DOHH2 (cell line): Measurements from ENCODE around the gene TSHZ2.
"Not testable (repeated sequence)": the region's sequence is repeated elsewhere in the genome, so short reads cannot be mapped to it uniquely, and the experiment has no call there.

Source experiments
- H3F3A ChIP-seq: fragments of 200-600 bp; sonication (generic), shearing (Covaris generic); 2 replicates; pipeline ENCODE4 v1.6.0; 2016; ENCODE audit warnings: antibody characterized with exemption, mild to moderate bottlenecking; ENCODE audit not compliant: control insufficient read depth, insufficient read depth
- H3K27ac ChIP-seq: fragments of 200-600 bp; sonication (generic); 2 replicates; pipeline ENCODE4 v1.5.1; 2014; ENCODE audit warnings: low read depth, mild to moderate bottlenecking, low read length, moderate library complexity
- H3K27me3 ChIP-seq: fragments of 200-600 bp; sonication (generic); 2 replicates; pipeline ENCODE4 v1.6.1; 2014; ENCODE audit warnings: mild to moderate bottlenecking, low read length, mixed read lengths; ENCODE audit not compliant: control insufficient read depth
- H3K36me3 ChIP-seq: fragments of 200-600 bp; sonication (generic); 2 replicates; pipeline ENCODE4 v1.6.1; 2014; ENCODE audit warnings: mild to moderate bottlenecking, low read length, moderate library complexity, mixed read lengths; ENCODE audit not compliant: control insufficient read depth
- H3K4me1 ChIP-seq: fragments of 200-600 bp; sonication (generic); 2 replicates; pipeline ENCODE4 v1.6.1; 2014; ENCODE audit warnings: mild to moderate bottlenecking, low read length, mixed read lengths; ENCODE audit not compliant: control insufficient read depth
- H3K4me2 ChIP-seq: fragments of 200-600 bp; sonication (generic); 2 replicates; pipeline ENCODE4 v1.6.0; 2014; ENCODE audit warnings: mild to moderate bottlenecking, low read length, moderate library complexity
- H3K4me3 ChIP-seq: fragments of 200-600 bp; sonication (generic); 2 replicates; pipeline ENCODE4 v1.5.1; 2014; ENCODE audit warnings: mild to moderate bottlenecking, low read length, mixed read lengths
- H3K79me2 ChIP-seq: fragments of 200-600 bp; sonication (generic); 2 replicates; pipeline ENCODE4 v1.6.1; 2014; ENCODE audit warnings: mild to moderate bottlenecking, low read length, mixed read lengths; ENCODE audit not compliant: control insufficient read depth
- H3K9me2 ChIP-seq: fragments of 200-600 bp; sonication (generic); replicated peaks from 2 replicates; pipeline ENCODE4 v1.6.1; 2014; ENCODE audit warnings: mild to moderate bottlenecking, low read length, mixed read lengths; ENCODE audit not compliant: control insufficient read depth
- H3K9me3 ChIP-seq: fragments of 200-600 bp; sonication (generic); 2 replicates; pipeline ENCODE4 v1.6.1; 2014; ENCODE audit warnings: antibody characterized with exemption, low read length, mixed read lengths; ENCODE audit not compliant: control insufficient read depth, insufficient read depth
- H4K20me1 ChIP-seq: fragments of 200-600 bp; sonication (generic); 2 replicates; pipeline ENCODE4 v1.6.0; 2014; ENCODE audit warnings: low read depth, mild to moderate bottlenecking, antibody characterized with exemption, low read length, moderate library complexity; ENCODE audit not compliant: control insufficient read depth, insufficient read depth
- EZH2phosphoT487 ChIP-seq: fragments of 200-600 bp; sonication (generic); IDR thresholded peaks from 2 replicates; pipeline ENCODE4 v1.6.1; 2017; ENCODE audit warnings: borderline replicate concordance, mild to moderate bottlenecking, antibody characterized with exemption, low read length, moderate library complexity, mixed read lengths
- TF ChIP-seq, protein P1 (sequence below): fragments of 200-600 bp; sonication (generic); IDR thresholded peaks from one replicate; pipeline ENCODE4 v1.5.1; 2014; ENCODE audit warnings: antibody characterized with exemption, mild to moderate bottlenecking, low read depth, low read length; ENCODE audit not compliant: poor library complexity, severe bottlenecking

Gene TSHZ2

DNA sequence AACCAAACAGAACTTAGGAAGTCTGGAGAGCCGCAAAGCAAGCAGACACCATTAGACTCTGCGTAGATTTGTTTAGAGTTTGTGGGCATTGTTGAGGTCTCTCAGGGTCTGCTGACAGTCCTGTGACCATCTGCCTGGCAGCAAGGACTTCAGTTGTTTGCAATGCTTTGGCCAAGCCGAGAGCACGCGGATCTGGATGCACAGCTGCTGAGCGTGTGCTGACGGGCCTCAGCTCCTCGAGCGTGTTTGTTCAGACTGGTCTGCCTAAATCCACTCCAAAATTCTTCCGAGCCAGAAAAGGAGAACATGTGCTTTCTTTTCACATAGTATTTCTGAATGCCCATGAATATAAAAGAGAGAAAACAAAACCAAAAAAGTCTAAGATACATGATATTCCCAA is 462.5 kb downstream of the TSHZ2 start:
- no peaks in the 10 kb centered on the region for H3K4me1 ChIP-seq
- H3K4me3 ChIP-seq = no peak overlapping the region
- peaks cover 6% of the 10 kb centered on the region for H3K27me3 ChIP-seq
- H3K36me3 ChIP-seq = no peaks in the 10 kb centered on the region
- no peak overlapping the region for H3K27ac ChIP-seq
- no peaks in the 10 kb centered on the region for H4K20me1 ChIP-seq
- TF ChIP-seq EZH2phosphoT487 = no peak
- TF ChIP-seq, protein P1, sequence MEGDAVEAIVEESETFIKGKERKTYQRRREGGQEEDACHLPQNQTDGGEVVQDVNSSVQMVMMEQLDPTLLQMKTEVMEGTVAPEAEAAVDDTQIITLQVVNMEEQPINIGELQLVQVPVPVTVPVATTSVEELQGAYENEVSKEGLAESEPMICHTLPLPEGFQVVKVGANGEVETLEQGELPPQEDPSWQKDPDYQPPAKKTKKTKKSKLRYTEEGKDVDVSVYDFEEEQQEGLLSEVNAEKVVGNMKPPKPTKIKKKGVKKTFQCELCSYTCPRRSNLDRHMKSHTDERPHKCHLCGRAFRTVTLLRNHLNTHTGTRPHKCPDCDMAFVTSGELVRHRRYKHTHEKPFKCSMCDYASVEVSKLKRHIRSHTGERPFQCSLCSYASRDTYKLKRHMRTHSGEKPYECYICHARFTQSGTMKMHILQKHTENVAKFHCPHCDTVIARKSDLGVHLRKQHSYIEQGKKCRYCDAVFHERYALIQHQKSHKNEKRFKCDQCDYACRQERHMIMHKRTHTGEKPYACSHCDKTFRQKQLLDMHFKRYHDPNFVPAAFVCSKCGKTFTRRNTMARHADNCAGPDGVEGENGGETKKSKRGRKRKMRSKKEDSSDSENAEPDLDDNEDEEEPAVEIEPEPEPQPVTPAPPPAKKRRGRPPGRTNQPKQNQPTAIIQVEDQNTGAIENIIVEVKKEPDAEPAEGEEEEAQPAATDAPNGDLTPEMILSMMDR = no peak
- no peak overlapping the region for H3K4me2 ChIP-seq
- H3K9me2 ChIP-seq = no peaks in the 10 kb centered on the region
- H3F3A ChIP-seq = no peaks in the 10 kb centered on the region
- H3K9me3 ChIP-seq = no peaks in the 10 kb centered on the region
- no peaks in the 10 kb centered on the region for H3K79me2 ChIP-seq

DNA sequence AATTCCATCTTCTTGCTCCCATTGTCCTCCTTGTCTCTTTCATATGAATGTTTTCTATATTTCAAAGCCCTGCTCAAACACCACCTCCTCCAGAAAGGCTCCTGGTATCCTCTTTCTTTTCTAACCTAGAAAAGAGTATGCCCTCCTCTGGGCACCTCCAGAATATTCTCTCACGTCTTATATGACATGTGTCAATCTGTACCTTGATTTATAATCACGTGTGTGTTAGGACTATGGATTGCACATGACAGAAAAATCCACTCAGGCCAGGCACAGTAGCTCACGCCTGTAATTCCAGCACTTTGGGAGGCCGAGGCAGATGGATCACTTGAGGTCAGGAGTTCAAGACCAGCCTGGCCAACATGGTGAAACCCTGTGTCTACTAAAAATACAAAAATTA is 464.8 kb downstream of the TSHZ2 start:
- H3K4me1 ChIP-seq, H3K27me3 ChIP-seq, H4K20me1 ChIP-seq, H3K4me2 ChIP-seq, H3K36me3 ChIP-seq, H3K9me2 ChIP-seq, H3K4me3 ChIP-seq, H3K27ac ChIP-seq, H3K9me3 ChIP-seq, H3K79me2 ChIP-seq, H3F3A ChIP-seq: not testable (repeated sequence)

DNA sequence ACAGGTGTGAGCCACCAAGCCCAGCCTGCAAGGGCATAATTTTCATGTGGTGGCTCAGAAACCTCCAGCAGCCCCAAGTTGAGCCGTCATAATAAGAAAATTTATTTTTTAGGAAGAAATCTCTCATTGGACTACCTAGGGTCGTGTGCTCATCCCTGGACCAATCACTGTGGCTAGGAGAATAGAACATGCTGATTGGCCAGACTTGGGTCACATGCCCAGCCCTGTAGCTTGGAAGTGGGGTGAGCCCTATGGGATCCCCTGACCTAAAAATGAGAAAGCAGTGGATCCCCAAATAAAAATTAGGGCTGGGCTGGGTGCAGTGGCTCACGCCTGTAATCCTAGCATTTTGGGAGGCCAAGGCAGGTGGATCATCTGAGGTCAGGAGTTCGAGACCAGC is 466.2 kb downstream of the TSHZ2 start:
- Histone ChIP-seq H3K36me3 (no peaks in the 10 kb centered on the region), H3K9me3 (no peaks in the 10 kb centered on the region), H4K20me1 (no peaks in the 10 kb centered on the region), H3F3A (no peaks in the 10 kb centered on the region), H3K4me2 (no peak overlapping the region), H3K9me2 (no peaks in the 10 kb centered on the region), H3K27ac (no peak overlapping the region), H3K79me2 (no peaks in the 10 kb centered on the region), H3K4me3 (no peak overlapping the region), H3K4me1 (no peaks in the 10 kb centered on the region), H3K27me3 (no peaks in the 10 kb centered on the region)
- TF ChIP-seq, protein P1 = no peak
- TF ChIP-seq EZH2phosphoT487 = no peak

DNA sequence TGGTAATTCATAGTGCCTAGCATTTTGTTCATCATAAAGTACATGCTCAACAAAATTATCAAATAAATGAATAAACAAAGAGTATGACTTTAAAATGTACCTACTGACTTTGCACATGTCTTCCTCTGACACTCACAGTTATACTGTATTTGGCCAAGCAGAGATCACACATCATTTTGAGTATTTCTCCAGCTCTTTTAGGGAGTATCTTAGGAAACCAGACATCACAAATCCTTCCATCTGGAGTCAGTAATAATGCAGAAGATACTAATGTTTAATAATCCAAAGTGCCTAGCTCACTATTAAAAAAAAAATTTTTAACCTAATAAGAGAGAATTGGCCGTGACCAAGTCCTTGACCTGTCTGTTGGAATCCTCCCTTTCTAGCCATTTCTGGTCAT is 466.9 kb downstream of the TSHZ2 start:
- Histone ChIP-seq H3K36me3 (no peaks in the 10 kb centered on the region), H3K4me2 (no peak overlapping the region), H3K4me3 (no peak overlapping the region), H3K9me3 (no peaks in the 10 kb centered on the region), H3K27ac (no peak overlapping the region), H3K9me2 (no peaks in the 10 kb centered on the region), H3K79me2 (no peaks in the 10 kb centered on the region), H3K4me1 (no peaks in the 10 kb centered on the region), H4K20me1 (no peaks in the 10 kb centered on the region), H3K27me3 (no peaks in the 10 kb centered on the region), H3F3A (no peaks in the 10 kb centered on the region)
- TF ChIP-seq EZH2phosphoT487 = no peak
- TF ChIP-seq, protein P1 = no peak
